Naive thymus-derived CD8-positive, alpha-beta T cell (primary cell): ENCODE data around the gene ANO8. TPM values are rescaled to one million over a fixed set of nuclear protein-coding genes. Genes with fewer than 3 reads are reported as not detected.
"Not testable (repeated sequence)": the region's sequence is repeated elsewhere in the genome, so short reads cannot be mapped to it uniquely, and the experiment has no call there.

ENCODE experiments used
- ATAC-seq, 2 donors: fragments of 150-1000 bp; cut with Tn5 transposase in 1 of 2; sonication (Bioruptor Pico), chemical (Tn5 transposase) in 1 of 2; 1 replicate in 1 of 2; 2 replicates in 1 of 2; pipeline ENCODE4 v1.10.0; 2021; ENCODE audit warnings: mild to moderate bottlenecking in 2 of 2, moderate library complexity in 2 of 2
- POLR2A ChIA-PET: fragments of 350-600 bp; sonication (Branson Sonifier 250); formaldehyde crosslinking; loops from one replicate; lab custom pipeline; 2021; ENCODE audit warnings: antibody characterized with exemption; lab: Charles Lee
- DNase-seq, 10 donors: peaks; one replicate each; pipeline versions ENCODE4 v3.0.0 to v3.0.0-alpha.2; 2020 to 2022
- H3K27ac Mint-ChIP-seq, 10 donors: one replicate each; pipeline ENCODE4 v1.8.0; 2020 to 2022; ENCODE audit warnings: mild to moderate bottlenecking in 10 of 10, mixed read lengths in 10 of 10, moderate library complexity in 4 of 10, inconsistent platforms in 1 of 10
- H3K27me3 Mint-ChIP-seq, 5 donors: one replicate each; pipeline ENCODE4 v1.8.0; 2021 to 2022; ENCODE audit warnings: mixed read lengths in 5 of 5
- H3K36me3 Mint-ChIP-seq, 3 donors: one replicate each; pipeline ENCODE4 v1.8.0; 2020 to 2022; ENCODE audit warnings: mixed read lengths in 3 of 3, mild to moderate bottlenecking in 2 of 3, inconsistent platforms in 1 of 3
- H3K4me1 Mint-ChIP-seq, 4 donors: one replicate each; pipeline ENCODE4 v1.8.0; 2021 to 2022; ENCODE audit warnings: mixed read lengths in 4 of 4
- H3K4me3 Mint-ChIP-seq, 10 donors: one replicate each; pipeline ENCODE4 v1.8.0; 2020 to 2022; ENCODE audit warnings: mild to moderate bottlenecking in 10 of 10, mixed read lengths in 10 of 10, moderate library complexity in 6 of 10, inconsistent platforms in 1 of 10
- H3K9me3 Mint-ChIP-seq, 9 donors: one replicate each; pipeline ENCODE4 v1.8.0; 2020 to 2022; ENCODE audit warnings: mixed read lengths in 9 of 9, mild to moderate bottlenecking in 3 of 9, inconsistent platforms in 1 of 9, moderate library complexity in 1 of 9
- polyA plus RNA-seq, 3 donors: library from polyadenylated mRNA; unstranded; fragments of 300-500 nt; fragmentation: Illumina TruSeq; gene quantifications; one replicate each; pipeline ENCODE4 v1.2.3, GENCODE V29; 2021
- total RNA-seq, 8 experiments: library from RNA in 2 of 8; stranded (reverse) in 2 of 8; gene quantifications; one replicate each; pipeline ENCODE4 v1.2.3 and lab custom pipeline; 2021 to 2026

The ANO8 gene
- total and polyA plus RNA-seq, 5 experiments from 2014 or later = 0.08 to 18.4 (median 0.29) TPM

DNA sequence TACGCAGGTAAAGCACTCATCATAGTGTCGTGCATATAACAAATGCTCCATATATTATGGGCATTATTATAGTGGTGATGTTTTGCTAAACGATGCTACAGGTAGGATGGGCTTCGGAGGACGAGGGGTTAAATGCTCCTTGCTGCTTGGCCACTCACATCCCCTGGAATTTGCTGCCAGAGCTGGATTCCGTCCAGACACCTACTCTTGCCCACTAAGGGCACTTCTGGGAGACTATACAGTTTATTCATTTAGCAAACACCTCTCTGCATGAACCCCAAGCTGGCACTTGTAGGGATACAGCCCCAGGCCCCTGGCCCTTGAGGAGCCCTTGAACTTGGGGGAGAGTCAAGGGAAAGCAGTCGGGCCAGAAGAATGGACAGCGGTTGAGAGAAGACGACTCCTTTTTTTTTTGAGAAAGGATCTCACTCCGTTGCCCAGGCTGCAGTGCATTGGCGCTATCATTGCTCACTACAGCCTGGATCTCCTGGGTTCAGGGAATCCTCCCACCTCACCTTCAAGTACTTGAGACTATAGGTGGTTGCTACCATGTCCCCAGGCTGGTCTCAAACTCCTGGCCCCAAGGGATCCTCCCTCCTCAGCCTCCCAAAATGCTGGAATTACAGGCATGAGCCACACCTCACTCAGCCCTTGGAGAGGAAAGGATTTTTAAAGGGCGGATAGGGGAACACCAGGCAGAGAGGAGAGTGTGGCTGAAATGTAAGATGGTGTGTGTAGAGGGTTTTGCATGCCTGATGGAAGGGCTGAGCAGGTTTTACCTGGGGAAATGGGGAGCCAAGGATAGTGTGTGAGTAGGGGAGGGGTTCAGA is 30.1 kb downstream of the ANO8 start:
- Mint-ChIP-seq H3K27me3 (no peaks in the 10 kb centered on the region), H3K9me3 (no peaks in the 10 kb centered on the region), H3K27ac (peak overlapping the region; percentile 41 to 96 (median 89)), H3K36me3 (peaks cover 0 to 4% (median 0%) of the 10 kb centered on the region in 3 donors), H3K4me3 (peak overlapping the region; percentile 64 to 94 (median 90)), H3K4me1 (peaks cover 23 to 63% (median 49%) of the 10 kb centered on the region in 4 donors)
- ATAC-seq (no peak), DNase-seq (no peak)
- POLR2A ChIA-PET = interaction anchor here (0.7 to 2.8 kb wide), 20 partner anchors 10 to 793 kb away, joined by 3 to 16 read pairs (median 4); partner anchors contain the start of genes ANO8, BABAM1, MVB12A and USE1

DNA sequence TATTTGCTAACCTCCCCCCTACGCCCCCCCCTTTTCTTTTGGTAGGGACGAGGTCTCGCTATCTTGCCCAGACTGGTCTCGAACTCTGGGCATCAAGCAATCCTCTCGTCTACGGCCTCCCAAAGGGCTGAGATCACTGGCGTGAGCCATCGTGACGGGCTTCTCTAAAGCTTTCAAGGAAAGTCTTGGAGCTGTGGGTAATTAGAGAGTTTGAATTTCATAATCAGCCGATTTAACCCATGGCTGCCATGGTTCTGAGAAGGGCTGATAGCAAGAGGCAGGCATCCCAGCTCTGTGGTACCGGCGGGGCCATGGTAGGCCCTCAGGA is 30.8 kb downstream of the ANO8 start:
- Mint-ChIP-seq H3K36me3 (peaks cover 0 to 5% (median under 1%) of the 10 kb centered on the region in 3 donors), H3K27ac (peak overlapping the region in 6 of 10 donors; percentile 59 to 88 (median 78)), H3K4me1 (peaks cover 19 to 57% (median 43%) of the 10 kb centered on the region in 4 donors), H3K27me3 (no peaks in the 10 kb centered on the region), H3K9me3 (no peaks in the 10 kb centered on the region), H3K4me3 (peak overlapping the region; percentile 58 to 86 (median 80))
- DNase-seq = no peak
- no peak for ATAC-seq
- POLR2A ChIA-PET = interaction anchor here (0.5 to 2.8 kb wide), 13 partner anchors 11 to 800 kb away, joined by 3 to 16 read pairs (median 4); partner anchors contain the start of genes ANO8, BABAM1 and RPL18A

- DNase-seq = peak; percentile 90 to 97 (median 92)
- peak within 1 kb of the TSS; percentile 73 to 86 (median 81) for H3K4me3 Mint-ChIP-seq
- peak within 1 kb of the TSS; percentile 31 to 88 (median 71) for H3K27ac Mint-ChIP-seq
- peak; percentile 76 to 81 for ATAC-seq
- peaks cover 19 to 56% (median 42%) of the 10 kb centered on the region in 4 donors for H3K4me1 Mint-ChIP-seq
- H3K36me3 Mint-ChIP-seq = peaks cover 0 to 8% (median 5%) of the 10 kb centered on the region in 3 donors
- H3K27me3 Mint-ChIP-seq = no peaks in the 10 kb centered on the region
- H3K9me3 Mint-ChIP-seq = no peaks in the 10 kb centered on the region
- POLR2A ChIA-PET = interaction anchor here (0.5 to 2.2 kb wide), 11 partner anchors 10 to 800 kb away, joined by 3 to 12 read pairs (median 4); partner anchors contain the start of genes ANO8 and RPL18A
Measured at GRCh38 chr19:17303167-17303939, 31.3 kb downstream of the ANO8 start, which contains the start of gene ABHD8. Gene ABHD8, minus strand, starts transcription at chr19:17303425. Its CDS starts 1,809 bp downstream, at chr19:17301616.

GRCh38 chr19:17302391-17303166 is 32.1 kb downstream of the ANO8 start:
- DNase-seq = peak in 6 of 10 donors; percentile 31 to 73 (median 50)
- POLR2A ChIA-PET = interaction anchor here (0.9 to 2.2 kb wide), 9 partner anchors 9 to 557 kb away, joined by 3 to 12 read pairs (median 4); partner anchors contain the start of genes ANKLE1, ANO8 and RPL18A
- peaks cover 15 to 50% (median 37%) of the 10 kb centered on the region in 4 donors for H3K4me1 Mint-ChIP-seq

GRCh38 chr19:17300992-17301619 is 33.5 kb downstream of the ANO8 start:
- POLR2A ChIA-PET = no interaction called here

More at GRCh38 chr19:17302391-17303166, 32.1 kb downstream of the ANO8 start:
- no peaks in the 10 kb centered on the region for H3K9me3 Mint-ChIP-seq
- H3K27me3 Mint-ChIP-seq = no peaks in the 10 kb centered on the region
- H3K4me3 Mint-ChIP-seq = peak overlapping the region; percentile 73 to 85 (median 80)
- peak overlapping the region in 9 of 10 donors; percentile 15 to 84 (median 50) for H3K27ac Mint-ChIP-seq
- ATAC-seq = peak in 1 of 2 donors; percentile 1
- H3K36me3 Mint-ChIP-seq = peaks cover 0 to 10% (median 8%) of the 10 kb centered on the region in 3 donors

DNA sequence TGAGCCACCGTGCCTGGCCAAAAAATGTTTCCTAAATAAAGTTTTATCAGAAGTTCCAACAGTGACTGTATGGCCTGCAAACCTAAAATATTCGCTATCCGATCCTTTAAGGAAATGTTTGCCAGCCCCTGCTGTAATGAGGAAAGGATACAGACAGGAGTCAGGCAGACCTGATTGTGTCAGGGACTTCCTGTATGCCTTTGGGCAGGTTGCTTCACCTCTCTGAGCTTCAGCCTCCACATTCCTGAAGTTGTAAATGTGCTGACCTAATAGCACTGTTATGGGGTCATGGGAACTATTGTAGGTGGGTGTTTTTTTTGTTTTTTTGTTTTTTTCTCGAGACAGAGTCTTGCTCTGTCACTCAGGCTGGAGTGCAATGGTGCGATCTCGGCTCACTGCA is 37.7 kb downstream of the ANO8 start:
- Mint-ChIP-seq H3K4me1 (peaks cover 1 to 21% (median 4%) of the 10 kb centered on the region in 4 donors), H3K27ac (peak overlapping the region in 1 of 10 donors; percentile 35), H3K9me3 (no peaks in the 10 kb centered on the region), H3K4me3 (no peak overlapping the region), H3K36me3 (peaks cover 0 to 19% (median 8%) of the 10 kb centered on the region in 3 donors), H3K27me3 (no peaks in the 10 kb centered on the region)
- DNase-seq (no peak), ATAC-seq (no peak)
- POLR2A ChIA-PET = interaction anchor here (0.6 kb wide), 1 partner anchor 24 kb away, joined by 3 read pairs; no protein-coding TSS in a partner anchor

More at GRCh38 chr19:17300992-17301619, 33.5 kb downstream of the ANO8 start:
- H3K27ac Mint-ChIP-seq = no peak overlapping the region
- no peaks in the 10 kb centered on the region for H3K9me3 Mint-ChIP-seq
- ATAC-seq = no peak
- H3K4me1 Mint-ChIP-seq = peaks cover 15 to 37% (median 29%) of the 10 kb centered on the region in 4 donors
- no peak for DNase-seq
- H3K4me3 Mint-ChIP-seq = peak overlapping the region in 2 of 10 donors; percentile 24 to 33
- no peaks in the 10 kb centered on the region for H3K27me3 Mint-ChIP-seq
- H3K36me3 Mint-ChIP-seq = peaks cover 0 to 15% (median 8%) of the 10 kb centered on the region in 3 donors

GRCh38 chr19:17296273-17296672 is 38.4 kb downstream of the ANO8 start:
- Mint-ChIP-seq H3K36me3 (peaks cover 0 to 19% (median 8%) of the 10 kb centered on the region in 3 donors), H3K4me3 (no peak overlapping the region), H3K27ac (no peak overlapping the region), H3K27me3 (no peaks in the 10 kb centered on the region), H3K9me3 (no peaks in the 10 kb centered on the region), H3K4me1 (peaks cover 0 to 18% (median 6%) of the 10 kb centered on the region in 4 donors)
- DNase-seq (no peak), ATAC-seq (no peak)
- POLR2A ChIA-PET = interaction anchor here (0.7 kb wide), 1 partner anchor 31 kb away, joined by 5 read pairs; no protein-coding TSS in a partner anchor

DNA sequence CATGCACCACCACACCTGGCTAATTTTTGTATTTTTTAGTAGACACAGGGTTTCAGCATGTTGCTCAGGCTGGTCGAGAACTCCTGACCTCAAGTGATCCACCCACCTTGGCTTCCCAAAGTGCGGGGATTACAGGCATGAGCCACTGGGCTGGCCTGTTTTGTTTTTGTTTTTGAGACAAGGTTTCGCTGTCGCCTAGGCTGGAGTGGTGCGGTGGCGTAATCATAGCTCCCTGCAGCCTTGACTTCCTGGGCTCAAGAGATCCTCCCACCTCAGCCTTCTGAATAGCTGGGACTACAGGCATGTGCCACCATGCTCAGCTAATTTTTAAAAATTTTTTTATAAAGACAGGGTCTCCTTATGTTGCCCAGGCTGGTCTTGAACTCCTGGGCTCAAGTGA is 39.1 kb downstream of the ANO8 start:
- not testable (repeated sequence) for DNase-seq, H3K9me3 Mint-ChIP-seq, ATAC-seq, H3K27ac Mint-ChIP-seq, H3K27me3 Mint-ChIP-seq, H3K4me3 Mint-ChIP-seq
- Mint-ChIP-seq H3K36me3 (peaks cover 0 to 19% (median 8%) of the 10 kb centered on the region in 3 donors), H3K4me1 (peaks cover 0 to 14% (median 6%) of the 10 kb centered on the region in 4 donors)
- POLR2A ChIA-PET = interaction anchor here (0.7 to 2.2 kb wide), 3 partner anchors 10 to 94 kb away, joined by 3 to 6 read pairs (median 5); partner anchors contain the start of genes DDA1 and MRPL34

DNA sequence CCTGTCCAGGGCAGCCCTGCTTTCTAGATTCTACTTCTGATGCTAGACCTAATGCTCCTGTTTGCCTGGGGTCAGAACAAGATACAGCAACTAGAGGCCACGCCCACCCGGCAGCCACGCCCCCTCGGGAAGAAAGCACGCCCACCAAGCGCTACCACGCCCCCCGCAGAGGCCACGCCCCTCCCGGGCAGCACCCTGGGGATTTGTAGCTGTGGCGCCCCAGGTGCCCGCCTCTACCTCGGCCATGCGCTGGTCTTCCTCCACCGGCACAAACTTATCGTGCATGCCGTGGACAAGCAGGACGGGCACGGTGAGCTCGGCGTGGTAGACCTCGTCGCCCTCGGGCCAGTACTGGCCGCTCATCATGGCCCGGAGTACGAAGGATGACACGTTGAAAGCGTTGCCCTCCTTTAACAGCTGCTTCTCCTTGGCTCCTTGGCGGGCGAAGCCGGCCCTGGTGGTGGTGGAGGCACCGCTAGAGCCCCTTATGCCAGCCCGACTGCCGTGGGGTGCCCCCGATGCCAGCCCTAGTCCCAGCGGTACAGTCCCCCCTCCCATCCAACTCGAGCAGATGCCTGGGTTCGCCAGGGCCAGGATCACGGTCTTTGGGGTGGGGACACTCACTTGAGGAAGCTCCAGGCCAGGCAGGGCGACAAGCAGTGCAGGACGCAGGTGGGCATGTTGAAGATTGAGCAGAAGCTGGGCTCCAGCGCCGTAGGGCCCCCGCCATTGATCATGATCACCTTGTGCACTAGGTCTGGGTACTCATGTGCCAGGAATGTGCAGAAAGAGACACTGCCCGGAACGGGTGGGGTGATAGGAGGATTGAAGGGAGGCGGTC is 40.4 kb downstream of the ANO8 start:
- Mint-ChIP-seq H3K27me3 (no peaks in the 10 kb centered on the region), H3K36me3 (peaks cover 0 to 15% (median 8%) of the 10 kb centered on the region in 3 donors), H3K4me1 (peaks cover 0 to 13% (median 6%) of the 10 kb centered on the region in 4 donors), H3K4me3 (peak overlapping the region in 1 of 10 donors; percentile 58), H3K9me3 (no peaks in the 10 kb centered on the region), H3K27ac (no peak overlapping the region)
- DNase-seq = peak in 7 of 10 donors; percentile 16 to 70 (median 34)
- POLR2A ChIA-PET = interaction anchor here (1.1 to 2.2 kb wide), 2 partner anchors 11 to 36 kb away, joined by 3 to 6 read pairs; partner anchors contain the start of gene MRPL34
- ATAC-seq = no peak

- no peaks in the 10 kb centered on the region for H3K27me3 Mint-ChIP-seq
- H3K9me3 Mint-ChIP-seq = no peaks in the 10 kb centered on the region
- ATAC-seq = no peak
- peaks cover 0 to 13% (median 6%) of the 10 kb centered on the region in 4 donors for H3K4me1 Mint-ChIP-seq
- no peak overlapping the region for H3K27ac Mint-ChIP-seq
- POLR2A ChIA-PET = interaction anchor here (0.8 to 2.2 kb wide), 7 partner anchors 9 to 219 kb away, joined by 3 to 21 read pairs (median 6); partner anchors contain the start of genes ABHD8, DDA1 and MRPL34
- peaks cover 0 to 12% (median 4%) of the 10 kb centered on the region in 3 donors for H3K36me3 Mint-ChIP-seq
- DNase-seq = no peak
- no peak overlapping the region for H3K4me3 Mint-ChIP-seq
Measured at GRCh38 chr19:17293605-17294004, 41.0 kb downstream of the ANO8 start.
